Measurements from ENCODE around the gene ARHGEF28. TPM values are rescaled to one million over a fixed set of nuclear protein-coding genes. Genes with fewer than 3 reads are reported as not detected.

ARHGEF28 gene
- total and polyA plus RNA-seq, 2 of the 4 experiments (the other 2 are of a cell fraction), result 3.6 to 16.0 TPM

- Histone ChIP-seq H4K5ac (ENCODE audit: low read depth, low read length) (no peak overlapping the region), H2AK9ac (replicated peaks; ENCODE audit: low read depth, low read length, poor library complexity) (no peak overlapping the region), H2AFZ (replicated peaks; ENCODE audit: low read length, poor library complexity) (no peak overlapping the region), H3K4ac (ENCODE audit: low read depth, low read length) (no peak overlapping the region), H3K4me3 (ENCODE audit: insufficient read depth, low read depth, low read length) (no peak overlapping the region), H3K9ac (ENCODE audit: low read depth, low read length) (no peak overlapping the region), H2BK5ac (ENCODE audit: low read depth, low read length, poor library complexity, severe bottlenecking) (no peak overlapping the region), H3K27me3 (ENCODE audit: control insufficient read depth, insufficient read depth, low read length) (no peaks in the 10 kb centered on the region), H3K9me1 (ENCODE audit: insufficient read depth, low read length) (peaks cover 5% of the 10 kb centered on the region; the same call in 1 of the 2 replicates), H3K36me3 (ENCODE audit: control insufficient read depth, insufficient read depth, low read length) (no peaks in the 10 kb centered on the region), H3K23ac (ENCODE audit: low read depth, low read length) (no peak overlapping the region), H4K8ac (ENCODE audit: low read depth in 2 of 2, low read length in 2 of 2) (no peak overlapping the region), H2BK120ac (ENCODE audit: low read depth, low read length) (no peak overlapping the region), H3K14ac (replicated peaks; ENCODE audit: low read depth, low read length) (no peak overlapping the region), H3K56ac (ENCODE audit: extremely low read depth, insufficient read depth, low read length) (no peak overlapping the region), H4K91ac (ENCODE audit: insufficient read depth, low read depth, low read length) (no peak overlapping the region), H3K9me3 (ENCODE audit: control insufficient read depth, insufficient read depth, low read length) (no peaks in the 10 kb centered on the region), H3K4me2 (ENCODE audit: low read depth, low read length) (no peak overlapping the region), H3K27ac (ENCODE audit: insufficient read depth, low read length) (no peak overlapping the region), H3K79me1 (ENCODE audit: low read depth in 1 of 2, low read length in 2 of 2) (peaks cover 32 to 57% of the 10 kb centered on the region in 2 experiments), H2AK5ac (ENCODE audit: low read depth, low read length) (no peak overlapping the region), H2BK15ac (ENCODE audit: low read depth, low read length) (no peak overlapping the region), H4K20me1 (ENCODE audit: insufficient read depth, low read length) (no peaks in the 10 kb centered on the region), H3K18ac (ENCODE audit: low read depth, low read length) (no peak overlapping the region), H2BK20ac (ENCODE audit: low read depth, low read length) (no peak overlapping the region), H3K4me1 (ENCODE audit: control insufficient read depth, insufficient read depth, low read length) (peaks cover 5% of the 10 kb centered on the region)
- CTCF ChIA-PET, result no interaction called here
- ATAC-seq (ENCODE audit: low read depth), result no peak
- BruUV-seq (replicated peaks), result no TSS peak
- intact Hi-C loops (cut with micrococcal nuclease) (no loop called here), in situ Hi-C loops (cut with MboI; ENCODE audit: low sequenced_read_pairs) (no loop called here), dilution Hi-C loops (cut with HindIII; ENCODE audit: low sequenced_read_pairs, unreplicated experiment) (no loop called here)
- no CpG with 5 or more reads among the region's 3 CpGs for WGBS, 2 experiments (ENCODE audit: extremely low coverage in 2 of 2, insufficient read length in 1 of 2)
- DNase-seq, result no peak
- TF ChIP-seq POLR2A (IDR thresholded peaks at IDR 0.05; ENCODE audit: low read depth, low read length) (no peak), CTCF (conservative IDR thresholded peaks at IDR 0.05; ENCODE audit: low read depth, low read length) (no peak), FOS (IDR thresholded peaks at IDR 0.05; ENCODE audit: low read depth, low read length) (no peak), NFE2L2 (IDR thresholded peaks at IDR 0.05; ENCODE audit: low read depth, low read length) (no peak), MAFK (IDR thresholded peaks at IDR 0.05; ENCODE audit: low read depth, low read length) (no peak), BHLHE40 (IDR thresholded peaks at IDR 0.05; ENCODE audit: low read depth, low read length) (no peak), MXI1 (IDR thresholded peaks at IDR 0.05; ENCODE audit: borderline replicate concordance, low read depth, low read length) (no peak), CHD1 (IDR thresholded peaks at IDR 0.05; ENCODE audit: low read depth, low read length) (no peak), RAD21 (IDR thresholded peaks at IDR 0.05; ENCODE audit: low read length) (no peak), RCOR1 (IDR thresholded peaks at IDR 0.05; ENCODE audit: insufficient replicate concordance, low read length) (no peak), SMC3 (IDR thresholded peaks at IDR 0.05; ENCODE audit: low read depth, low read length) (no peak), CEBPB (IDR thresholded peaks at IDR 0.05; ENCODE audit: low read depth, low read length) (no peak), USF2 (IDR thresholded peaks at IDR 0.05; ENCODE audit: low read depth, low read length) (no peak), MAZ (IDR thresholded peaks at IDR 0.05; ENCODE audit: borderline replicate concordance, low read depth, low read length) (no peak), RFX5 (IDR thresholded peaks at IDR 0.05; ENCODE audit: low read depth, low read length) (no peak)
- TF ChIP-seq, protein P1, sequence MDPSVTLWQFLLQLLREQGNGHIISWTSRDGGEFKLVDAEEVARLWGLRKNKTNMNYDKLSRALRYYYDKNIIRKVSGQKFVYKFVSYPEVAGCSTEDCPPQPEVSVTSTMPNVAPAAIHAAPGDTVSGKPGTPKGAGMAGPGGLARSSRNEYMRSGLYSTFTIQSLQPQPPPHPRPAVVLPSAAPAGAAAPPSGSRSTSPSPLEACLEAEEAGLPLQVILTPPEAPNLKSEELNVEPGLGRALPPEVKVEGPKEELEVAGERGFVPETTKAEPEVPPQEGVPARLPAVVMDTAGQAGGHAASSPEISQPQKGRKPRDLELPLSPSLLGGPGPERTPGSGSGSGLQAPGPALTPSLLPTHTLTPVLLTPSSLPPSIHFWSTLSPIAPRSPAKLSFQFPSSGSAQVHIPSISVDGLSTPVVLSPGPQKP (IDR thresholded peaks at IDR 0.05; ENCODE audit: borderline replicate concordance, low read depth, low read length), result no peak
- POLR2A ChIA-PET (ENCODE audit: unreplicated experiment), result no interaction called here
Measured at GRCh38 chr5:73668486-73669111, 42.6 kb downstream of the ARHGEF28 start.
